Measurements from ENCODE around the gene GNA14.

DNA sequence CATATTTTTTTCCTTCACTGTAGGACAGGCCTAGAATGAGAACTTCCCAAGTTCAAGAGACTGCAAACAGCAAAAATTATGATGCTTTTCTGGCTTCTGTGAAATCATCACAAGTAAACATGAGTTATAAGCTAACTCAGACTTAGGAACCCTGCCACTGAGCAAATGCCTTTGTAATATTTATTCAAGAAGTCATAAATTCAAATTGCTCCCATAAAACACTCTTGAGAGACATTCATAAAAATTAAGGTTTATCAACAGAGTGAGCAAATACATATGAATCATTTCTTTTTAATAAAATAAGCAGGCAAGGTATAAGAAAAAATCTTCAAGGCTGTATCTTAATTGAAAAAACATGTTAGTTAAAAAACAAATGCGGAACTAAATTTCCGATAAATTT lies 124.2 kb downstream of the GNA14 start:
- TF ChIP-seq, protein P1, sequence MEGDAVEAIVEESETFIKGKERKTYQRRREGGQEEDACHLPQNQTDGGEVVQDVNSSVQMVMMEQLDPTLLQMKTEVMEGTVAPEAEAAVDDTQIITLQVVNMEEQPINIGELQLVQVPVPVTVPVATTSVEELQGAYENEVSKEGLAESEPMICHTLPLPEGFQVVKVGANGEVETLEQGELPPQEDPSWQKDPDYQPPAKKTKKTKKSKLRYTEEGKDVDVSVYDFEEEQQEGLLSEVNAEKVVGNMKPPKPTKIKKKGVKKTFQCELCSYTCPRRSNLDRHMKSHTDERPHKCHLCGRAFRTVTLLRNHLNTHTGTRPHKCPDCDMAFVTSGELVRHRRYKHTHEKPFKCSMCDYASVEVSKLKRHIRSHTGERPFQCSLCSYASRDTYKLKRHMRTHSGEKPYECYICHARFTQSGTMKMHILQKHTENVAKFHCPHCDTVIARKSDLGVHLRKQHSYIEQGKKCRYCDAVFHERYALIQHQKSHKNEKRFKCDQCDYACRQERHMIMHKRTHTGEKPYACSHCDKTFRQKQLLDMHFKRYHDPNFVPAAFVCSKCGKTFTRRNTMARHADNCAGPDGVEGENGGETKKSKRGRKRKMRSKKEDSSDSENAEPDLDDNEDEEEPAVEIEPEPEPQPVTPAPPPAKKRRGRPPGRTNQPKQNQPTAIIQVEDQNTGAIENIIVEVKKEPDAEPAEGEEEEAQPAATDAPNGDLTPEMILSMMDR (IDR thresholded peaks at IDR 0.05) = no peak
- TF ChIP-seq POLR2A (IDR thresholded peaks at IDR 0.05) = no peak

Measured in breast epithelium (tissue), 3 donors.